ENCODE results near the gene DCP1B.

- TF ChIP-seq, protein P1, sequence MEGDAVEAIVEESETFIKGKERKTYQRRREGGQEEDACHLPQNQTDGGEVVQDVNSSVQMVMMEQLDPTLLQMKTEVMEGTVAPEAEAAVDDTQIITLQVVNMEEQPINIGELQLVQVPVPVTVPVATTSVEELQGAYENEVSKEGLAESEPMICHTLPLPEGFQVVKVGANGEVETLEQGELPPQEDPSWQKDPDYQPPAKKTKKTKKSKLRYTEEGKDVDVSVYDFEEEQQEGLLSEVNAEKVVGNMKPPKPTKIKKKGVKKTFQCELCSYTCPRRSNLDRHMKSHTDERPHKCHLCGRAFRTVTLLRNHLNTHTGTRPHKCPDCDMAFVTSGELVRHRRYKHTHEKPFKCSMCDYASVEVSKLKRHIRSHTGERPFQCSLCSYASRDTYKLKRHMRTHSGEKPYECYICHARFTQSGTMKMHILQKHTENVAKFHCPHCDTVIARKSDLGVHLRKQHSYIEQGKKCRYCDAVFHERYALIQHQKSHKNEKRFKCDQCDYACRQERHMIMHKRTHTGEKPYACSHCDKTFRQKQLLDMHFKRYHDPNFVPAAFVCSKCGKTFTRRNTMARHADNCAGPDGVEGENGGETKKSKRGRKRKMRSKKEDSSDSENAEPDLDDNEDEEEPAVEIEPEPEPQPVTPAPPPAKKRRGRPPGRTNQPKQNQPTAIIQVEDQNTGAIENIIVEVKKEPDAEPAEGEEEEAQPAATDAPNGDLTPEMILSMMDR (IDR thresholded peaks at IDR 0.05 in 8 of 11, conservative IDR thresholded peaks at IDR 0.05 in 3 of 11) = no peak
- TF ChIP-seq POLR2A (IDR thresholded peaks at IDR 0.05) = no peak
These were observed 96.3 kb downstream of the DCP1B start for GRCh38 chr12:1907652-1908611.
